H1 (cell line): ENCODE data around the gene TMEM165. TPM values are rescaled to one million over a fixed set of nuclear protein-coding genes. Genes with fewer than 3 reads are reported as not detected.
A peak's percentile ranks its signal among the peaks of the same experiment; 100 is the strongest.
"Not testable (repeated sequence)": the region's sequence is repeated elsewhere in the genome, so short reads cannot be mapped to it uniquely, and the experiment has no call there.

Experiments
- CTCF ChIA-PET: fragments of 300-600 bp; sonication (Branson Sonifier 250); formaldehyde crosslinking; loops from one replicate; lab custom pipeline; 2021; ENCODE audit not compliant: partially characterized antibody; lab: Charles Lee
- POLR2A ChIA-PET: fragments of 300-600 bp; sonication (Branson Sonifier 250); formaldehyde crosslinking; loops from one replicate; lab custom pipeline; 2021; ENCODE audit warnings: inconsistent platforms; ENCODE audit not compliant: partially characterized antibody; lab: Charles Lee
- DNase-seq, 2 experiments: peaks; one replicate each; pipeline versions ENCODE4 v3.0.0 to v3.0.0-alpha.2; 2010 to 2022; ENCODE audit warnings: low spot score in 2 of 2, low read depth in 1 of 2, mixed read lengths in 1 of 2
- FAIRE-seq: peaks from 2 replicates; lab custom pipeline; 2011; peaks lifted over from hg19 to GRCh38; lab: Jason Lieb, UNC
- H2AFZ ChIP-seq: 2 replicates; pipeline ENCODE4 v1.8.1; 2012; ENCODE audit warnings: low read length, inconsistent platforms
- H2AK5ac ChIP-seq: 2 replicates; pipeline ENCODE4 v1.6.1; 2013; ENCODE audit warnings: low read depth, low read length
- H2BK120ac ChIP-seq: replicated peaks from 2 replicates; pipeline ENCODE3; 2013; ENCODE audit warnings: low read depth, low read length, inconsistent platforms
- H2BK12ac ChIP-seq: 2 replicates; pipeline ENCODE4 v1.6.1; 2013; ENCODE audit warnings: low read depth, low read length
- H2BK15ac ChIP-seq: 2 replicates; pipeline ENCODE4 v1.6.1; 2013; ENCODE audit warnings: low read length
- H2BK20ac ChIP-seq: 2 replicates; pipeline ENCODE4 v1.6.1; 2013; ENCODE audit warnings: low read length
- H2BK5ac ChIP-seq: 2 replicates; pipeline ENCODE4 v1.6.1; 2013; ENCODE audit warnings: low read depth, low read length
- H3K14ac ChIP-seq: 2 replicates; pipeline ENCODE4 v1.6.1; 2013; ENCODE audit warnings: inconsistent platforms; ENCODE audit not compliant: insufficient read length
- H3K18ac ChIP-seq: 2 replicates; pipeline ENCODE4 v1.6.1; 2013; ENCODE audit warnings: low read length; ENCODE audit errors: extremely low read depth
- H3K23ac ChIP-seq: 2 replicates; pipeline ENCODE4 v1.6.1; 2013; ENCODE audit warnings: inconsistent platforms; ENCODE audit not compliant: insufficient read length
- H3K23me2 ChIP-seq: 2 replicates; pipeline ENCODE4 v1.6.1; 2013; ENCODE audit warnings: low read depth, low read length
- H3K27ac ChIP-seq: 2 replicates; pipeline ENCODE4 v1.6.1; 2011; ENCODE audit warnings: low read depth, low read length, inconsistent platforms
- H3K27me3 ChIP-seq, 4 experiments: replicated peaks in 1 of 4; 1 replicate in 1 of 4; 2 replicates in 3 of 4; pipeline versions ENCODE4 v1.6.1 to v1.8.1; 2011 to 2013; ENCODE audit warnings: low read length in 3 of 4, mild to moderate bottlenecking in 3 of 4, inconsistent platforms in 2 of 4, mixed read lengths in 2 of 4, moderate library complexity in 1 of 4; ENCODE audit not compliant: control insufficient read depth in 3 of 4, insufficient read depth in 3 of 4; ENCODE audit errors: extremely low read depth in 1 of 4
- H3K36me3 ChIP-seq, 4 experiments: 2 replicates each; pipeline versions ENCODE4 v1.6.1 to v1.8.1; 2011 to 2013; ENCODE audit warnings: mild to moderate bottlenecking in 4 of 4, low read length in 3 of 4, moderate library complexity in 2 of 4, control low read depth in 1 of 4, inconsistent platforms in 1 of 4; ENCODE audit not compliant: insufficient read depth in 4 of 4, control insufficient read depth in 2 of 4
- H3K4ac ChIP-seq: replicated peaks from 2 replicates; pipeline ENCODE3; 2013; ENCODE audit warnings: low read length, low read depth, mixed read lengths, inconsistent platforms; ENCODE audit not compliant: insufficient read length
- H3K4me1 ChIP-seq, 4 experiments: replicated peaks in 1 of 4; 1 replicate in 1 of 4; 2 replicates in 3 of 4; pipeline versions ENCODE4 v1.6.1 to v1.8.1; 2011 to 2013; ENCODE audit warnings: low read length in 3 of 4, inconsistent platforms in 2 of 4, mixed read lengths in 1 of 4; ENCODE audit not compliant: insufficient read depth in 4 of 4, control insufficient read depth in 3 of 4
- H3K4me2 ChIP-seq, 2 experiments: 2 replicates each; pipeline versions ENCODE4 v1.6.1 to v1.8.1; 2011 to 2013; ENCODE audit warnings: low read depth in 2 of 2, low read length in 2 of 2, control low read depth in 1 of 2, inconsistent platforms in 1 of 2, mild to moderate bottlenecking in 1 of 2; ENCODE audit not compliant: insufficient read depth in 1 of 2
- H3K4me3 ChIP-seq, 4 experiments: fragments of 200-600, 300-600 bp in 1 of 4; sonication (generic), shearing (Covaris generic), sonication (Bioruptor Twin) in 1 of 4; 2 replicates each; pipeline versions ENCODE4 v1.5.1 to v1.8.1; 2011 to 2016; ENCODE audit warnings: low read length in 4 of 4, low read depth in 3 of 4, control low read depth in 2 of 4, inconsistent platforms in 2 of 4, mild to moderate bottlenecking in 2 of 4, mixed read lengths in 1 of 4, moderate library complexity in 1 of 4; ENCODE audit not compliant: insufficient read depth in 2 of 4; ENCODE audit errors: extremely low read depth in 1 of 4
- H3K56ac ChIP-seq: replicated peaks from 2 replicates; pipeline ENCODE3; 2013; ENCODE audit warnings: low read depth, mild to moderate bottlenecking, mixed read lengths, low read length, inconsistent platforms; ENCODE audit not compliant: insufficient read length
- H3K79me1 ChIP-seq: 2 replicates; pipeline ENCODE4 v1.6.1; 2013; ENCODE audit warnings: low read depth, low read length, control low read depth
- H3K79me2 ChIP-seq, 2 experiments: 2 replicates each; pipeline versions ENCODE4 v1.6.1 to v1.8.1; 2012 to 2013; ENCODE audit warnings: low read length in 2 of 2, mild to moderate bottlenecking in 2 of 2, inconsistent platforms in 1 of 2; ENCODE audit not compliant: insufficient read depth in 2 of 2, control insufficient read depth in 1 of 2
- H3K9ac ChIP-seq, 4 experiments: replicated peaks in 1 of 4; 1 replicate in 1 of 4; 2 replicates in 3 of 4; pipeline versions ENCODE4 v1.6.1 to v1.8.1; 2011 to 2013; ENCODE audit warnings: low read depth in 3 of 4, low read length in 3 of 4, control low read depth in 2 of 4, mild to moderate bottlenecking in 2 of 4, moderate library complexity in 2 of 4, inconsistent platforms in 1 of 4; ENCODE audit errors: extremely low read depth in 1 of 4
- H3K9me3 ChIP-seq, 2 experiments: 2 replicates each; pipeline versions ENCODE4 v1.6.1 to v1.8.1; 2012 to 2013; ENCODE audit warnings: mild to moderate bottlenecking in 2 of 2, moderate library complexity in 2 of 2, control low read depth in 1 of 2, inconsistent platforms in 1 of 2, low read depth in 1 of 2, low read length in 1 of 2, mixed read lengths in 1 of 2; ENCODE audit not compliant: insufficient read depth in 2 of 2
- H4K20me1 ChIP-seq, 2 experiments: replicated peaks in 1 of 2; 2 replicates each; pipeline versions ENCODE3 to v1.8.1; 2011 to 2013; ENCODE audit warnings: inconsistent platforms in 2 of 2, low read length in 2 of 2, mild to moderate bottlenecking in 1 of 2; ENCODE audit not compliant: insufficient read depth in 2 of 2, control insufficient read depth in 1 of 2
- H4K5ac ChIP-seq: 2 replicates; pipeline ENCODE4 v1.6.1; 2013; ENCODE audit warnings: low read length, low read depth, mixed read lengths, inconsistent platforms; ENCODE audit not compliant: insufficient read length
- H4K8ac ChIP-seq: 2 replicates; pipeline ENCODE4 v1.8.0; 2013; ENCODE audit warnings: mild to moderate bottlenecking, moderate library complexity, low read length, inconsistent platforms; ENCODE audit not compliant: insufficient read depth; ENCODE audit errors: extremely low read depth
- H4K91ac ChIP-seq: replicated peaks from 2 replicates; pipeline ENCODE3; 2013; ENCODE audit warnings: low read length, mixed read lengths, inconsistent platforms; ENCODE audit not compliant: insufficient read length
- GTF2F1 ChIP-seq: IDR thresholded peaks from 2 replicates; pipeline ENCODE4 v1.6.1; 2012; ENCODE audit warnings: low read depth, low read length, improper control_type of control experiment, borderline replicate concordance
- KDM1A ChIP-seq: fragments of 200-600, 300-600 bp; sonication (generic); IDR thresholded peaks from 2 replicates; pipeline ENCODE4 v1.7.1; 2016; ENCODE audit warnings: mild to moderate bottlenecking, low read length, borderline replicate concordance
- TAF7 ChIP-seq: optimal IDR thresholded peaks from 2 replicates; pipeline ENCODE3; 2011; ENCODE audit warnings: low read depth, mild to moderate bottlenecking, inconsistent platforms, low read length, moderate library complexity, borderline replicate concordance
- WGBS, 2 experiments: shearing (Covaris generic) in 1 of 2; methylation state at CpG; one replicate each; pipeline versions ENCODE4 v1.1.6 to v1.1.7; 2013 to 2015; ENCODE audit warnings: low lambda C conversion rate in 2 of 2, mixed read lengths in 2 of 2, inconsistent platforms in 1 of 2, low coverage in 1 of 2, missing lambda C conversion rate in 1 of 2; ENCODE audit not compliant: insufficient replicate concordance in 2 of 2, insufficient coverage in 1 of 2, insufficient read length in 1 of 2; ENCODE audit errors: extremely low coverage in 1 of 2, missing lambda C conversion rate in 1 of 2; 5-methylcytosine and 5-hydroxymethylcytosine counted together
- polyA plus RNA-seq, 7 experiments: library from polyadenylated mRNA; depleted of rRNA in 3 of 7; stranded (reverse) in 5 of 7; unstranded in 2 of 7; fragments of >200 nt in 5 of 7; fragments of 200-250 nt in 2 of 7; gene quantifications; 1 replicate in 5 of 7; 2 replicates in 1 of 7; 4 replicates in 1 of 7; pipeline versions ENCODE4 v1.2.1 to v1.2.3, GENCODE V29; 2011 to 2013; ENCODE audit warnings: missing spikeins in 2 of 7, mixed read lengths in 2 of 7
- total RNA-seq: library from RNA; stranded (reverse); fragmentation: NEBNext Ultra II Directional; extraction: Animal tissue kit (Norgen Biotek cat#: 25700); gene quantifications from 2 replicates; pipeline ENCODE4 v1.2.1, GENCODE V29; 2021
- TF ChIP-seq, protein P1 (sequence below): IDR thresholded peaks from 2 replicates; pipeline ENCODE4 v1.6.1; 2011; ENCODE audit warnings: low read length, improper control_type of control experiment

TMEM165 gene
- total and polyA plus RNA-seq, 2 of the 8 experiments (the other 6 are each of a cell fraction or from before 2014, with no cell fraction given): 85.5 to 125 TPM

DNA sequence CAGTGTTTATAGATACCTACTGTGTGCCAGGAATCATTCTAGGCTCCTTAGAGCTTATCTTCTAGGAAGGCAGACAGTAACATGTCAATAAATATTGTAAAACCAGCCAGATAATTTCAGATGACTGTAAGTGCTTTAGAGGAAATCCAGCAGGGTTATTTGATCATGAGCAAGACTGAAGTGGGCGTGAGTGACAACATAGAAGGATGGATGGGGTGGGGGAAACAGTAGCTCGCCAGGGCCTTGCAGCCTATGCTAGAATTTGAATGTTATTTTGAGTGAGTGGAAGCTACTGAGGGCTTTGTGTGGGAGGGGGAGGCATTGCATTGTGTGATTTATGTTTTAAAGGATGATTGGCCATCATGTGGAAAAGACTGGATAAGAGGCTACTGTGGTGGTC, 43.0 kb upstream of the TMEM165 start (continued):
- TF ChIP-seq, protein P1, sequence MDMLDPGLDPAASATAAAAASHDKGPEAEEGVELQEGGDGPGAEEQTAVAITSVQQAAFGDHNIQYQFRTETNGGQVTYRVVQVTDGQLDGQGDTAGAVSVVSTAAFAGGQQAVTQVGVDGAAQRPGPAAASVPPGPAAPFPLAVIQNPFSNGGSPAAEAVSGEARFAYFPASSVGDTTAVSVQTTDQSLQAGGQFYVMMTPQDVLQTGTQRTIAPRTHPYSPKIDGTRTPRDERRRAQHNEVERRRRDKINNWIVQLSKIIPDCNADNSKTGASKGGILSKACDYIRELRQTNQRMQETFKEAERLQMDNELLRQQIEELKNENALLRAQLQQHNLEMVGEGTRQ: no peak
- TF ChIP-seq KDM1A (no peak), GTF2F1 (no peak), TAF7 (no peak)

DNA sequence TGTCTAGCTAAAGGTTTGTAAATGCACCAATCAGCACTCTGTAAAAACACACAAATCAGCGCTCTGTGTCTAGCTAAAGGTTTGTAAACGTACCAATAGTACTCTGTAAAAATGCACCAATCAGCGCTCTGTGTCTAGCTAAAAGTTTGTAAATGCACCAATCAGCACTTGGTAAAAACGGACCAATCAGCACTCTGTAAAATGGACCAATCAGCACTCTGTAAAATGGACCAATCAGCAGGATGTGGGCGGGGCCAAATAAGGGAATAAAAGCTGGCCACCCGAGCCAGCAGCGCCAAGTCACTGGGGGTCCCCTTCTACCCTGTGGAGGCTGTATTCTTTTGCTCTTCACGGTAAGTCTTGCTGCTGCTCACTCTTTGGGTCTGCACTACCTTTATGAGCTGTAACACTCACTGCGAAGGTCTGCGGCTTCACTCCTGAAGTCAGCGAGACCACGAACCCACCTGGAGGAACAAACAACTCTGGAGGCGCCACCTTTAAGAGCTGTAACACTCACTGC, 42.5 kb upstream of the TMEM165 start:
- not testable (repeated sequence) for H2BK120ac ChIP-seq, H3K27ac ChIP-seq, H2BK5ac ChIP-seq, H2BK15ac ChIP-seq, H3K4ac ChIP-seq, H3K4me1 ChIP-seq, H2AFZ ChIP-seq, H3K14ac ChIP-seq, H3K79me1 ChIP-seq, H2BK12ac ChIP-seq, H3K18ac ChIP-seq, H3K4me3 ChIP-seq, H3K4me2 ChIP-seq, H3K56ac ChIP-seq, H4K8ac ChIP-seq, H4K20me1 ChIP-seq, H4K91ac ChIP-seq, H3K23me2 ChIP-seq, H2BK20ac ChIP-seq, H3K9me3 ChIP-seq, H3K9ac ChIP-seq, H4K5ac ChIP-seq, H3K79me2 ChIP-seq, H3K23ac ChIP-seq, FAIRE-seq, H2AK5ac ChIP-seq, H3K27me3 ChIP-seq
- 93% methylated on average over 13 of the region's 13 CpGs; no CpG with 5 or more reads in 1 of the 2 experiments for WGBS, 2 experiments
- ChIA-PET CTCF (interaction anchor here (1.1 to 3.5 kb wide), 3 partner anchors 9 to 354 kb away, joined by 3 to 14 read pairs (median 4); no protein-coding TSS in a partner anchor), POLR2A (interaction anchor here (1.0 kb wide), 1 partner anchor 12 kb away, joined by 6 read pairs; no protein-coding TSS in a partner anchor)
- H3K36me3 ChIP-seq: peaks cover 0 to 13% (median 0%) of the 10 kb centered on the region in 4 experiments; a peak in 2 of 8 replicates
- peak in 1 of 2 experiments; percentile 32 for DNase-seq
